Inflammatory macrophage treated with lipopolysaccharide for 1 hour (primary cell): Measurements from ENCODE around the gene BLOC1S3.

Experiments
- DNase-seq, 2 donors: peaks; one replicate each; pipeline ENCODE4 v3.0.0-alpha.2; 2020 to 2022

Gene BLOC1S3

DNA sequence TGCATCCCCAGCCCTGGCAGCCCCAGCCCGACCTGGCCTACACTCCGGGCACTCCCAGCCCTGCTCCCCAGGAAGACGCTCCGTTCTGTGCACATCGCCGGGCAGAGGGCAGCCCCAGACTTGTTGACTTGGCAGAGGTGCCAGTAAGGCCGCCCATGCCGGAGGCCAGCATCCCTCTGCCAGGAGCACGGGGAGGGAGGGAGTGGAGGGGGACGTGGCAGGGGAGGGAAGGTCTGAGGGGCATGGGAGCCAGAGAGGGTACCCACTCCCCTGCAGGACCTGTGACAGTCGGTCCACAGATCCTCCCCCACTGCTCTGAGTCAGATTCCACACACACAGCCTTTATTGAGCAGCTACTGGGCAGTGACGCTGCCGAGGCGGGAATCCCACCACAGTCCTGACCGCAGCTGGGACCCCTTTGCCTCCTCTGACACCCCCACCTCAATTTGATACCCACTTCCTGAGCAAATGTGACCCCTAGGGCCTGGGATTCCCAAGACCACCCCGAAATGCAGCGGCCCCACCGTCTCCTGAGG lies 15.9 kb upstream of the BLOC1S3 start:
- no peak for DNase-seq

DNA sequence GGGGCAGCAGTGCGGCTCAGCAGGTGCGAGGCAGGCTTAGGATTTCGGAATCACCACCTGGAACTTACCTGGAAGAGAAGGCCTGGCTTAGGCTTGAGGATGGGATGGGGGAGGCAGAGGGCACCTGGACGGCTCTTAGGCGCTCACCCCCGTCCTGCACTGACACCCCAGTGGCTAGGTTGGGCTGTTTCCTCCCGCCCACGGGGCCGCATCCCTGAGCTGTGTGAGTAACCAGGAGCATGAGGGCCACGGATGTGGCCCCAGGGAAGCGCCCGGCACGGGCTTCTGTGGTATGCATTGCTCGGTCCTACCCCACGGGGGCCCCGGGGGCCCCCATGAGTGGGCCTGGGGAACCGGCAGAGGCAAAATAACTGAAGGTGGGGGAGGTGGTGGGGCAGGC lies 15.4 kb upstream of the BLOC1S3 start:
- no peak for DNase-seq

- no peak for DNase-seq
These were observed 14.7 kb upstream of the BLOC1S3 start for GRCh38 chr19:45163751-45164460.

- DNase-seq = peak; percentile 89 to 99
These were observed 13.8 kb upstream of the BLOC1S3 start for GRCh38 chr19:45164577-45165335.

DNA sequence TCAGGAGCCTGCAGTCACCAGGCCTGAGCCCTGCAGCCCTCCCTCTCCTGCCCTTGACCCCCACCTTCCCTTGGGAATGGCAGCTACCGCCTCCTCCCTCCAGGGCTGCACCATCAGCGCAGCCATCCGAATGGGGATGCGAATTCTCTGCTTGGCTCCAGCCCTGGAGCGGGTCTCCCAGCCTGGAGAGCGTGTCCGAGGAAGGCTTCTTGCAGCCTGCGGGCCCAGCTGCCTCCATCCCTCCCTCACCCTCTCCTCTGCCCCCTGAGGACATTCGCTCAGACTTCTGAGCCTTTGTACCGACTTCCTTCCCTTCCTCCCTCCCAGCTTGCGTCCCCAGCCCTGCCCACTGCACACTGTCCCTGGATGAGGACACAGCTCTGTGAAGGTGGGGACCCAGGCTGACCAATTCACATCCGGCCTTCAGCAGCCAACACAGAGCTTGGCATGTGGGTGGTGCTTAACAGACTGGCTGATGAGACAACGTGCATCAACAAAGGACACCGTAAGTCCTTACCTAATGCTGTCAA lies 11.8 kb upstream of the BLOC1S3 start:
- no peak for DNase-seq

DNA sequence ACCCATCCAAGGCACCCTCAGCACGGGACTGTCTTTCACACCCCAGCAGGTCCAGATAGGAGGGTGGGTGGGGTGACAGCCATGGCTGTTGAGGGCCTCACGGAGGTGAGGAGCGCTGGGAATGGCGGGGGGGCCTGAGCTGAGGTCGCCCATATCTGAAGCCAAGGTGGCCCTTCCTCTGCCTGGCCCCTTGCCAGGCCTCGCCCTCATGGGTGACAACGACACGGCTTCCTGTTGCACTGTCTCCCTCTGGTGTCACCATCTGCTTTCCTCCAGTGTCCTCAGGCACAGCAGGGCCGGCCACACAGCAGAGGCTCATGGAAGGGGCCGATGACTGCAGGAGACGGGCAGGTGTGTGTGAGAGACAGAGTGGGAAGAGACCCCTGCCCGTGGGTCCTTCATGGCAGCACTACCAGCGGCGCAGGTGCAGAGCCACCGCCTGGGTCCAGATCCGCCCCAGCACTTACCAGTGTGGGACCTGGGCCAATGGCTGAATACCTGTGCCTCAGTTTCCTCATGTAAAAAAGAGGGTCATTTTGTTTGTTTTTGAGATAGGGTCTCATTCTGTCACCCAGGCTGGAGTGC lies 9.7 kb upstream of the BLOC1S3 start:
- DNase-seq = no peak

DNA sequence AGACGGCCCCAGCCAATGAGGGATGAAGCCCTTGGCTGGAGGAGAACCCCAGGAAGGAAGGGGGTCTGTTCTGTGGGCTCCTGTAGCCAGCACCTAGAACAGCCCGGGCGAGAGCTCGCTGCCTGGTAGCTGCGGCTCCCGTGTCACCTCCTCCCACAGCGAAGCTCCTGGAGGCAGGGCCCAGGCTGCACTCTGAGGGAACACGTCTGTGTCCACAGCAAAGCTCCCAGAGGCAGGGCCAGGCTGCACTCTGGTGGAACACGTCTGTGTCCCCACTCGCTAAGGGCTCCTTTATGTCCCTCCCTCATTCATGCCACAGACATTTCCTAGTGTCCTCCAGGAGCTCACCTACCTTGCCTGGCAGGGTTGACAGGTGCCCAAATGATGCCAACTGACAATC lies 9.0 kb upstream of the BLOC1S3 start:
- no peak for DNase-seq

GRCh38 chr19:45170146-45171106 lies 8.2 kb upstream of the BLOC1S3 start:
- DNase-seq = no peak

DNA sequence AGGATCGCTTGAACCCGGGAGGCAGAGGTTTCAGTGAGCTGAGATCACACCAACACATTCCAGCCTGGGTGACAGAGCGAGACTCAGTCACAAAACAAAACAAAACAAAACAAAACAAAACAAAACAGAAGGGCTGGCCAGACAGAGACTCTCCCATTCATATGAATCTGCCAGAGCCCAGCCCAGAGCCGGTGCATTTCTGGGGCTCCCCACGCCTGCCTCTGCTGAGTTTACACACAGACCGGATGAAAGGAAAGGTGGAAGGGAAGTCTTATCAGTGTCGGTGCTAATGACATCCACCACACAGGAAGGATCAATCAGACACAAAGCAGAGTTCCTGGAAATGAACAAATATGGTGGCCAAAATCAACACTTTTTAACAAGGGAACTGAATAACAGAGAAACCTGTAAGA lies 7.4 kb upstream of the BLOC1S3 start:
- no peak for DNase-seq

DNA sequence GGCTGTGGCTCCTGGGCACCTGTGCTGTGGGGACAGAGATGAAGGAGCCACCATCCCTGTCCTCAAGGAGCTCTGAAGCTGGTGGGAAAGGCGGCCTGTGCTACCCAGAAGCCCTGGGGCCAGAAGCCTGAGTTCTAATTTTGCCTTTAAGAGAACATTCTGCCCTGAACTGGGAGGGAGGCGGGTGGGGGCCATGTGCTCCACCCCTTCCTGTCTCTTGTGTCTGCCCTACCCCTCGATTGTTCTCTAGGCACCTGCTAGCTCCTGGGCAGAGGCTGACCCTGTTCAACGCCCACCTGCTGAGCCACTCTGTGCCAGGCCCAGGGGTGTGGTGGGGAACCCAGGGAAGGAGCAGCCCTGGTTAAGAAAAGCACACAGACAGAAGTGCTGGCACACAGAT lies 6.4 kb upstream of the BLOC1S3 start:
- DNase-seq = no peak

DNA sequence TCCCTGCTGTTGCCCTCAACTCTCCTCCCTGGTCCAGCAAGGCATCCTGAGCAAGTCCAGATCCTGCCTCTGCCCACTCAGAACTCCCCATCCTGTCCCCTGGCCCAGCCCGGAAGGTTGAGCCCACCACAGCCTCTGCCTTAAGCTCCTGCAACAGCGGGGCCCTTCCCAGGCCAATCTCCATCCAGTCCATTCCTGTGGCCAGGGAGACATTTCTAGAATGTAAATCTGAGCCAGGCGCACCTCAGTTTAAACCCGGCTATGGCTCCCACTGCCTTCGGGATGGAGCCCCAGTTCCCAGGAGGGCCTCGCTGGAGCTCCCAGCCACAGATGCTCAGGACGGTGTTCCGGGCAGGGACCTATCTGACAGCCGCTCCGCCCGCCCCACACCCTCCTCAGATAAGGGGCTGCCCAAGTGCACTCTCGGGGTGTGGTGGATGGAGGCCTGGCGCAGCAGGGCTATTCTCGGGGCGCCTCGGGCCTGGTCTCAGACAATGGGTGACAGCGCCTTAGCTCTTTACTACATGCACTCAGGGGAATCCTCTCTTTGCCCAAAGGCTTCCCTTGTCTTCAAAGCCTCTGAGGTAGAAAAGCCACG lies 5.9 kb upstream of the BLOC1S3 start:
- DNase-seq = no peak

DNA sequence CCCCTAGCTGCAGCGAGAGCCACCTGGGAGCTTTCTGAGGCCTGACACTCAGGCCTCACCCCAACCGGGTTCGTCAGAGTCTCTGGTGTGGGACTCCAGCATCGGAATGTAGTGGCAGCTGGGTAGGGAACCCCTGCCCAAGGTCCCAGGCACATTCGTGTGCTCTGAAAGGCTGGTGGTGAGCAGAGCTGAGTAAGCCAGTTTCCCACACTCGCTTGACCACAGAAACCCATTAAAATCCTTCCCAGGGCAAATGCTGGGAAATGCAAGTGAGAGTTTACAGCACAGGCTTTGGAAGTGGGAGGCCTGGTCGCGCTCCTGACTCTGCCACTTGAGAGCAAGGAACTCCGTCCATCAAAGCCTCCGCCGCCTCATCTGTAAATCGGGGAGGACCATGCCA lies 4.8 kb upstream of the BLOC1S3 start:
- DNase-seq = no peak

DNA sequence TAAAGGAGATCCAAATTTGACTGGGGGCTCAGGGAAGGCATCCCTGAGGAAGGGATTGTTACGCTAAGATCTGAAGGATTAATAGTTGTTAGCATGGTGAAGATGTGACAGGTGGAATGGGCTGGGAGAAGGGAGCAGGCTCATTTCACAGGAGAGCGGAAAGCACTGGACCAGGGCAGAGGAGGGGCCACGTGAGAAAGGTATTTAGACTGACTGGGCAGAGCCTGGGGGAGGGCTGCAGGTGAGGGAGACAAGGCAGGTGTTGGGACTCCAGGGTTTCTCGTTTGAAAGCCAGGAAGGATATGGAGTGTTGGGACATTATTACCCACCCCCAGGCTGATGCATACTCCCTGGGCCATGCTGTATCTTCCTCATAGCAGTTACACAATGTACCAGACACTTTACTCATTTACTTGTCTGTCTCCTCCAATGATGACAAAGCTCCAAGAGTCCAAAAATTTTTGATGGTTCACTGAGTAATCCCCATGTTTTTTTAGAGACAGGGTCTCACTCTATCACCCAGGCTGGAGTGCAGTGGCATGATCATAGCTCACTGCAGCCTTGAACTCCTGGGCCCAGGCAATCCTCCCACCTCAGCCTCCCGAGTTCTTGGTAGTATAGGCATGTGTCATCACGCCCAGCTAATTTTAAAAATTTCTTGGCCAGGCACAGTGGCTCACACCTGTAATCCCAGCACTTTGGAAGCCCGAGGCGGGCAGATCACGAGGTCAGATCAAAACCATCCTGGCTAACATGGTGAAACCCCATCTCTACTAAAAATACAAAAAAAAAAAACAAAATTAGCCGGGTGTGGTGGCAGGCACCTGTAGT lies 2.9 kb upstream of the BLOC1S3 start:
- DNase-seq = peak; percentile 47 to 74

- peak; percentile 87 to 88 for DNase-seq
These were observed 745 bp upstream of the BLOC1S3 start, which contains the start of gene TRAPPC6A for GRCh38 chr19:45177817-45178261. TSS of gene TRAPPC6A (minus strand) at chr19:45178237. CDS start at chr19:45178218, 19 bp downstream.

GRCh38 chr19:45179072-45179891 lies 698 bp downstream of the BLOC1S3 start:
- DNase-seq = peak; percentile 21 to 29

GRCh38 chr19:45179892-45180370 lies 1.3 kb downstream of the BLOC1S3 start:
- no peak for DNase-seq

- peak; percentile 45 to 49 for DNase-seq
These were observed 2.4 kb downstream of the BLOC1S3 start for GRCh38 chr19:45180936-45181335.

- no peak for DNase-seq
These were observed 4.2 kb downstream of the BLOC1S3 start for GRCh38 chr19:45182758-45183157.

DNA sequence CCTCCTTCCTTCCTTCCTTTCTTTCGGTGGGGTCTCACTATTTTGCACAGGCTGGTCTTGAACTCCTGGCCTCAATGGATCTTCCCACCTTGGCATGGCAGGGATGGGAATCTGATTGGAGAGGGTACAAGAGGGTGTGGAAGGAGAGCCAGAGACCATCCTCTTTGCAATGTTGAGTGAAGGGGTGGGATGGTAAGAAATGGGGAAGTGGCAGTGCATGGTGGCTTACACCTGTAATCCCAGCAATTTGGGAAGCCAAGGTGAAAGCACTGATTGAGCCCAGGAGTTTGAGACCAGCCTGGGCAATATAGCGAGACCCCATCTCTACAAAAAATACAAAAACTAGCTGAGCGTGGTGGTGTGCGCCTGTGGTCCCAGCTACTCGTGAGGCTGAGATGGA lies 5.5 kb downstream of the BLOC1S3 start:
- no peak for DNase-seq
